ENCODE measurements around the gene SLC15A2. TPM values are rescaled to one million over a fixed set of nuclear protein-coding genes. Genes with fewer than 3 reads are reported as not detected.

Gene SLC15A2
- total RNA-seq, 1 donor from 2014 or later: 33.4 TPM

Other genes with a start within 250 kb of the SLC15A2 start
- 9.4 TPM for gene HCLS1, start 233.5 kb upstream of the SLC15A2 start, total RNA-seq
- 20.4 TPM for gene GOLGB1, start 144.7 kb upstream of the SLC15A2 start, total RNA-seq
- 16.2 TPM for gene IQCB1, start 59.3 kb upstream of the SLC15A2 start, total RNA-seq
- 12.5 TPM for gene EAF2, start 59.2 kb upstream of the SLC15A2 start, total RNA-seq
- not detected for gene ILDR1, start 127.8 kb downstream of the SLC15A2 start, total RNA-seq
- gene CD86, start 161.0 kb downstream of the SLC15A2 start, total RNA-seq: 3.7 TPM